Psoas muscle (tissue), 8 donors: Measurements from ENCODE around the gene C12orf75. TPM values are rescaled to one million over a fixed set of nuclear protein-coding genes. Genes with fewer than 3 reads are reported as not detected.

Source experiments
- ATAC-seq, 4 donors: fragments of 200-7000 bp; cut with Tn5 transposase; one replicate each; pipeline ENCODE4 v1.9.1; 2020; ENCODE audit warnings: moderate library complexity in 3 of 4, mild to moderate bottlenecking in 2 of 4
- DNase-seq, 2 donors: peaks; one replicate each; pipeline ENCODE4 v3.0.0-alpha.2; 2020
- H3K27ac ChIP-seq: fragments of 200-600 bp; one replicate; pipeline ENCODE4 v1.8.0; 2022
- H3K27me3 ChIP-seq, 3 donors: fragments of 200-600 bp in 1 of 3; one replicate each; pipeline versions ENCODE4 v1.6.1 to v1.8.0; 2013 to 2022; ENCODE audit warnings: low read length in 2 of 3, mild to moderate bottlenecking in 2 of 3, moderate library complexity in 1 of 3; ENCODE audit not compliant: insufficient read depth in 3 of 3
- H3K36me3 ChIP-seq, 2 donors: fragments of 200-600 bp in 1 of 2; one replicate each; pipeline versions ENCODE4 v1.6.1 to v1.8.0; 2013 to 2022; ENCODE audit warnings: low read depth in 1 of 2, mild to moderate bottlenecking in 1 of 2, moderate library complexity in 1 of 2; ENCODE audit not compliant: insufficient read depth in 1 of 2
- H3K4me1 ChIP-seq: fragments of 200-600 bp; one replicate; pipeline ENCODE4 v1.8.0; 2022
- H3K4me3 ChIP-seq: fragments of 200-600 bp; one replicate; pipeline ENCODE4 v1.8.0; 2022; ENCODE audit warnings: mild to moderate bottlenecking
- H3K9me3 ChIP-seq: fragments of 200-600 bp; one replicate; pipeline ENCODE4 v1.8.0; 2022
- CTCF ChIP-seq: fragments of 200-600 bp; IDR thresholded peaks from one replicate; pipeline ENCODE4 v1.8.0; 2022; ENCODE audit warnings: antibody characterized with exemption
- WGBS, 3 donors: extraction: QIAGEN DNeasy Blood & Tissue Kit; methylation state at CpG; one replicate each; pipeline versions ENCODE4 v1.1.6 to v1.1.7; 2013; 5-methylcytosine and 5-hydroxymethylcytosine counted together
- intact Hi-C, 2 donors: fragments of 100-400 bp; cut with DNase I; formaldehyde crosslinking; loops; one replicate each; pipeline versions ENCODE4 v1.11.0 to v1.14.2; 2022
- polyA plus RNA-seq, 3 donors: library from polyadenylated mRNA; stranded (reverse); fragments of 200-250 nt; gene quantifications; one replicate each; pipeline ENCODE4 v1.2.3, GENCODE V29; 2013
- total RNA-seq, 4 donors: library from RNA; stranded (reverse); fragmentation: NEBNext Ultra II Directional in 2 of 4; extraction: Animal tissue kit (Norgen Biotek cat#: 25700) in 2 of 4; gene quantifications; one replicate each; pipeline versions ENCODE4 v1.2.1 to v1.2.4, GENCODE V29; 2021 to 2023
- donor health status: healthy with polysubstance abuse.
- donor health status: DM: no; HTN: no; CAD: no; lungs with moderate emphysema.
- donor health status: Bipolar disorder and iron deficiency.
- donor health status: healthy.
- donor health status: DM: yes; HTN: yes; CAD: no.
- donor health status: DM: no; HTN: no; CAD: no.
- donor health status: DM: no; HTN: no; CAD: no.
- donor health status: DM: yes; HTN: yes; CAD: no.

Gene C12orf75
- total and polyA plus RNA-seq, 7 donors = 25.6 to 228 (median 76.5) TPM

GRCh38 chr12:105334582-105334981 is 4.1 kb downstream of the C12orf75 start:
- peaks cover 12% of the 10 kb centered on the region for H3K4me1 ChIP-seq
- no peak overlapping the region for H3K27ac ChIP-seq
- DNase-seq (no peak), ATAC-seq (no peak)
- no peak for TF ChIP-seq CTCF
- no peak overlapping the region for H3K4me3 ChIP-seq
- no peaks in the 10 kb centered on the region for H3K36me3 ChIP-seq
- intact Hi-C loops = loop anchor here in 1 of 2 donors (5.0 kb wide), 1 partner anchor 48 kb away; no protein-coding TSS in a partner anchor
- no peaks in the 10 kb centered on the region for H3K27me3 ChIP-seq
- H3K9me3 ChIP-seq = no peaks in the 10 kb centered on the region
- WGBS, 3 donors = 69 to 89% (median 83%) methylated on average over 4 of the region's 4 CpGs

- no peak for DNase-seq
- H3K27ac ChIP-seq = no peak overlapping the region
- no peaks in the 10 kb centered on the region for H3K36me3 ChIP-seq
- H3K4me3 ChIP-seq = no peak overlapping the region
- no peaks in the 10 kb centered on the region for H3K27me3 ChIP-seq
- no peak for ATAC-seq
- TF ChIP-seq CTCF = no peak
- peaks cover 12% of the 10 kb centered on the region for H3K4me1 ChIP-seq
- 79 to 93% (median 89%) methylated on average over 5 of the region's 5 CpGs for WGBS, 3 donors
- H3K9me3 ChIP-seq = peaks cover 4% of the 10 kb centered on the region
- intact Hi-C loops = no loop called here
Observed at GRCh38 chr12:105335856-105336255, 5.4 kb downstream of the C12orf75 start.

GRCh38 chr12:105336411-105336810 is 5.9 kb downstream of the C12orf75 start:
- TF ChIP-seq CTCF = no peak
- ATAC-seq = no peak
- intact Hi-C loops = no loop called here

GRCh38 chr12:105337391-105337790 is 6.9 kb downstream of the C12orf75 start:
- intact Hi-C loops = no loop called here
- peaks cover 12% of the 10 kb centered on the region for H3K4me1 ChIP-seq
- H3K4me3 ChIP-seq = no peak overlapping the region
- no peak overlapping the region for H3K27ac ChIP-seq
- 87 to 99% (median 89%) methylated on average over 3 of the region's 3 CpGs for WGBS, 3 donors
- H3K27me3 ChIP-seq = no peaks in the 10 kb centered on the region
- TF ChIP-seq CTCF = no peak
- H3K36me3 ChIP-seq = no peaks in the 10 kb centered on the region
- DNase-seq = no peak
- peaks cover 9% of the 10 kb centered on the region for H3K9me3 ChIP-seq
- ATAC-seq = no peak

More at GRCh38 chr12:105336411-105336810, 5.9 kb downstream of the C12orf75 start:
- no peaks in the 10 kb centered on the region for H3K36me3 ChIP-seq
- peaks cover 9% of the 10 kb centered on the region for H3K9me3 ChIP-seq
- DNase-seq = no peak
- H3K4me1 ChIP-seq = peaks cover 12% of the 10 kb centered on the region
- no peaks in the 10 kb centered on the region for H3K27me3 ChIP-seq
- WGBS, 3 donors = 89 to 92% (median 91%) methylated on average over 7 of the region's 7 CpGs
- no peak overlapping the region for H3K4me3 ChIP-seq
- no peak overlapping the region for H3K27ac ChIP-seq

- H3K27ac ChIP-seq = no peak overlapping the region
- no peaks in the 10 kb centered on the region for H3K36me3 ChIP-seq
- ATAC-seq (no peak), DNase-seq (no peak)
- peaks cover 9% of the 10 kb centered on the region for H3K9me3 ChIP-seq
- intact Hi-C loops = no loop called here
- H3K4me1 ChIP-seq = peaks cover 10% of the 10 kb centered on the region
- no peak for TF ChIP-seq CTCF
- H3K4me3 ChIP-seq = no peak overlapping the region
- H3K27me3 ChIP-seq = no peaks in the 10 kb centered on the region
- 61 to 85% (median 83%) methylated on average over 1 of the region's 1 CpG for WGBS, 3 donors
Observed at GRCh38 chr12:105338966-105339365, 8.5 kb downstream of the C12orf75 start.
